Esophagus muscularis mucosa (tissue), 4 donors: Measurements from ENCODE around the gene H2AZ2. TPM values are rescaled to one million over a fixed set of nuclear protein-coding genes. Genes with fewer than 3 reads are reported as not detected.

Experiments
- DNase-seq: peaks from one replicate; pipeline ENCODE4 v3.0.0-alpha.2; 2017; ENCODE audit errors: extremely low spot score
- H3K27ac ChIP-seq, 4 donors: fragments of 200-600 bp; sonication (generic); replicated peaks in 1 of 4; 1 replicate in 3 of 4; 2 replicates in 1 of 4; pipeline ENCODE4 v1.5.1; 2016 to 2019; ENCODE audit warnings: mild to moderate bottlenecking in 1 of 4
- H3K27me3 ChIP-seq, 4 donors: fragments of 200-600 bp; sonication (generic); one replicate each; pipeline versions ENCODE4 v1.5.1 to v1.6.0; 2016 to 2019
- H3K36me3 ChIP-seq, 4 donors: fragments of 200-600 bp; sonication (generic); one replicate each; pipeline ENCODE4 v1.5.1; 2016 to 2019
- H3K4me1 ChIP-seq, 4 donors: fragments of 200-600 bp; sonication (generic); one replicate each; pipeline ENCODE4 v1.5.1; 2016 to 2019
- H3K4me3 ChIP-seq, 4 donors: fragments of 200-600 bp; sonication (generic); 1 replicate in 2 of 4; 2 replicates in 2 of 4; pipeline ENCODE4 v1.5.1; 2016 to 2019; ENCODE audit warnings: mild to moderate bottlenecking in 4 of 4, moderate library complexity in 1 of 4
- H3K9me3 ChIP-seq, 4 donors: fragments of 200-600 bp; sonication (generic); 1 replicate in 3 of 4; 2 replicates in 1 of 4; pipeline ENCODE4 v1.5.1; 2016 to 2019
- CTCF ChIP-seq, 3 experiments: fragments of 200-600 bp in 2 of 3; fragments of 450-650 bp in 1 of 3; sonication (generic) in 2 of 3; IDR thresholded peaks; one replicate each; pipeline ENCODE4 v1.5.1; 2017 to 2019; ENCODE audit warnings: antibody characterized with exemption in 3 of 3, mild to moderate bottlenecking in 2 of 3, moderate library complexity in 1 of 3
- EP300 ChIP-seq: sonication (generic); formaldehyde crosslinking; IDR thresholded peaks from one replicate; pipeline ENCODE4 v1.6.1; 2017; ENCODE audit warnings: antibody characterized with exemption
- POLR2A ChIP-seq: fragments of 450-650 bp; IDR thresholded peaks from one replicate; pipeline ENCODE4 v1.6.1; 2017; ENCODE audit warnings: antibody characterized with exemption, moderate library complexity, mild to moderate bottlenecking, low read depth
- POLR2AphosphoS5 ChIP-seq, 2 donors: sonication (generic); formaldehyde crosslinking; IDR thresholded peaks; one replicate each; pipeline ENCODE4 v1.6.1; 2017; ENCODE audit warnings: antibody characterized with exemption in 2 of 2
- WGBS: methylation state at CpG from one replicate; pipeline ENCODE4 v1.1.5; 2018; 5-methylcytosine and 5-hydroxymethylcytosine counted together
- intact Hi-C: fragments of 100-400 bp; cut with DNase I; formaldehyde crosslinking; loops from one replicate; pipeline ENCODE4 v1.15.1; 2023
- total RNA-seq, 4 donors: library from RNA; depleted of rRNA; stranded (reverse); fragments of >200 nt; gene quantifications; one replicate each; pipeline versions ENCODE4 v1.1.0 to v1.2.1, GENCODE V29; 2016

H2AZ2 gene
- total RNA-seq, 4 donors from 2014 or later = 175 to 227 (median 203) TPM

DNA sequence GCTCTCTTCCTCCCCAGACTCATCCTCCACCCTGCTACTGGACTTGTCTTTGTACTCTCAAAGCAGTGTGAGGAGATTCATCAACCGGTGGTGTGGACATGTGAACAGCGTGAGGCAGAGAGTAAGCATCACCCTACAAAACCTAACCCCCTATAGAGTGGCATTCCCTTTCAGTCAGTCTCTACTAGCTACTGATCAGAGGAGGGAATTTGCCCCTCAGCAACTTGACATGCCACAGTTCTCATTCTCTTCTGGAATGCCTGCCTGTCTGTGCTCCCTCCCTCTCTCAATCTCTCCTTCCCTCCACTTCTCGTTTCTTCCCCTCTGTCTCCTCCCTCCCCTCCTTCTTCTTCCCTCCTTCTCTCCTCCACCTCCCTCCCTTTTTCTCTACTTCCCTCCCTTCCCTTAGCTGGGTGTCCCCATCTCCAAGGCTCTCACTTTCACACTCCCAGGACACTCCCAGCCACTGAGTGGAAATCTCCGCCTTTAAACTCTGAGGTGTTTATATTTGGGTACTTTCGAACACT lies 24.6 kb downstream of the H2AZ2 start:
- Histone ChIP-seq H3K27ac (no peak overlapping the region), H3K4me1 (no peaks in the 10 kb centered on the region)
- TF ChIP-seq POLR2A (no peak), CTCF (IDR thresholded peaks at IDR 0.05) (no peak), POLR2AphosphoS5 (IDR thresholded peaks at IDR 0.05) (no peak), EP300 (no peak)

DNA sequence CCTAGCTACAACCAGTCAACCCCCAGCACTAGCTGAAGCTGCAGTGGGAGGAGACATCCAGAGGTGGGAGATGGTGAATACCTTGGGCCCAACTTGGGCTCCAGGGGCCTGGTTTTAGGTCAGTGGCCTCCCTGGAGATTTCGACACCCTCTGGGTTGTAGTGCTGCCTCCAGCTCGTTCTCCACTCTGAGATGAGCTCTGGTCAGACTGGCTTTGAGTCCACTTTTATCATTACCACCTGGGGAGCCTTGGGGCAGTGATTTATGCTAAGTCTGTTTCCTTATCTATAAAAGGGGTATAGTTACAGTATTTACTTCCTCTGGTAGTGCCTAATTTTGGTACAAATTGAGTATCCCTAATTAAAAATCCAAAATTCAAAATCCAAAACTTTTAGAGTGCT lies 28.6 kb downstream of the H2AZ2 start:
- WGBS = 86% methylated on average over 2 of the region's 2 CpGs
- no peaks in the 10 kb centered on the region for H3K27me3 ChIP-seq
- no peaks in the 10 kb centered on the region for H3K4me1 ChIP-seq
- no peak overlapping the region for H3K4me3 ChIP-seq
- H3K36me3 ChIP-seq = no peaks in the 10 kb centered on the region
- intact Hi-C loops = no loop called here
- TF ChIP-seq POLR2A (no peak), CTCF (IDR thresholded peaks at IDR 0.05) (no peak), EP300 (no peak), POLR2AphosphoS5 (IDR thresholded peaks at IDR 0.05) (no peak)
- no peak for DNase-seq
- no peaks in the 10 kb centered on the region for H3K9me3 ChIP-seq
- H3K27ac ChIP-seq = no peak overlapping the region

More for the DNA sequence above, 24.6 kb downstream of the H2AZ2 start:
- H3K27me3 ChIP-seq = no peaks in the 10 kb centered on the region
- intact Hi-C loops = no loop called here
- H3K9me3 ChIP-seq = no peaks in the 10 kb centered on the region
- DNase-seq = no peak
- no peak overlapping the region for H3K4me3 ChIP-seq
- 75% methylated on average over 5 of the region's 5 CpGs for WGBS
- H3K36me3 ChIP-seq = peaks cover 0 to 31% (median 19%) of the 10 kb centered on the region in 4 donors

GRCh38 chr7:44814919-44815318 lies 33.0 kb downstream of the H2AZ2 start:
- no peak overlapping the region for H3K27ac ChIP-seq
- no peaks in the 10 kb centered on the region for H3K9me3 ChIP-seq
- H3K4me3 ChIP-seq = no peak overlapping the region
- intact Hi-C loops = no loop called here
- no peak for DNase-seq
- WGBS = 80% methylated on average over 2 of the region's 2 CpGs
- H3K4me1 ChIP-seq = no peaks in the 10 kb centered on the region
- no peaks in the 10 kb centered on the region for H3K27me3 ChIP-seq
- H3K36me3 ChIP-seq = no peaks in the 10 kb centered on the region
- TF ChIP-seq CTCF (IDR thresholded peaks at IDR 0.05) = no peak
- no peak for TF ChIP-seq EP300
- TF ChIP-seq POLR2A = no peak
- no peak for TF ChIP-seq POLR2AphosphoS5 (IDR thresholded peaks at IDR 0.05)

DNA sequence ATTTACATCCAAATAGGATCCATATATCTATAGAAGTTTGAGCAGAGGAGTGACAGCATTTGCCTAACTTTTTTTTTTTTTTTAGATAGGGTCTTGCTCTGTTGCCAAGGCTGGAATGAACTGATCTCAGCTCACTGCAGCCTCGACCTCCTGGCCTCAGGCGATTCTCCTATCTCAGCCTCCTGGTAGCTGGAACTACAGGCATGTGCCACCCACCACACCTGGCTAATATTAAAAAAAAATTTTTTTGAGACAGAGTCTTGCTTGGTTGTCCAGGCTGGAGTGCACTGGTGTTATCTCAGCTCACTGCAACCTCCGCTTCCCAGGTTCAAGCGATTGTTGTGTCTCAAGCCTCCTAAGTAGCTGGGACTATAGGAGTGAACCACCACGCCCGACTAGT lies 36.3 kb downstream of the H2AZ2 start:
- Histone ChIP-seq H3K27ac (no peak overlapping the region), H3K4me3 (no peak overlapping the region), H3K36me3 (no peaks in the 10 kb centered on the region), H3K4me1 (no peaks in the 10 kb centered on the region), H3K9me3 (no peaks in the 10 kb centered on the region), H3K27me3 (no peaks in the 10 kb centered on the region)
- TF ChIP-seq POLR2A = no peak
- TF ChIP-seq EP300 = no peak
- TF ChIP-seq CTCF (IDR thresholded peaks at IDR 0.05) = no peak
- TF ChIP-seq POLR2AphosphoS5 (IDR thresholded peaks at IDR 0.05) = no peak
- WGBS = 89% methylated on average over 6 of the region's 6 CpGs
- DNase-seq = no peak
- intact Hi-C loops = no loop called here

- DNase-seq = no peak
- Histone ChIP-seq H3K4me1 (no peaks in the 10 kb centered on the region), H3K36me3 (no peaks in the 10 kb centered on the region), H3K4me3 (no peak overlapping the region), H3K9me3 (no peaks in the 10 kb centered on the region), H3K27ac (no peak overlapping the region), H3K27me3 (no peaks in the 10 kb centered on the region)
- TF ChIP-seq EP300 = no peak
- no peak for TF ChIP-seq POLR2A
- no peak for TF ChIP-seq POLR2AphosphoS5 (IDR thresholded peaks at IDR 0.05)
- no peak for TF ChIP-seq CTCF (IDR thresholded peaks at IDR 0.05)
- intact Hi-C loops = no loop called here
Observed at GRCh38 chr7:44811093-44811492, 36.8 kb downstream of the H2AZ2 start.
